Epithelial cell of proximal tubule (primary cell): ENCODE measurements around the gene WDR18. TPM values are rescaled to one million over a fixed set of nuclear protein-coding genes. Genes with fewer than 3 reads are reported as not detected.

Source experiments
- DNase-seq: peaks from one replicate; pipeline ENCODE4 v3.0.0-alpha.2; 2011; ENCODE audit warnings: low read depth
- H3K4me3 ChIP-seq: 2 replicates; pipeline ENCODE4 v1.5.1; 2011; ENCODE audit warnings: low read depth, mild to moderate bottlenecking, low read length
- total RNA-seq: library from RNA; depleted of rRNA; stranded (reverse); fragments of >200 nt; gene quantifications from 2 replicates; pipeline ENCODE4 v1.2.3, GENCODE V29; 2015
- TF ChIP-seq, protein P1 (sequence below): conservative IDR thresholded peaks from 2 replicates; pipeline ENCODE4 v1.5.1; 2012; ENCODE audit warnings: low read depth, mild to moderate bottlenecking, low read length

Gene WDR18
- total RNA-seq, 1 donor from 2014 or later: 71.0 TPM

DNA sequence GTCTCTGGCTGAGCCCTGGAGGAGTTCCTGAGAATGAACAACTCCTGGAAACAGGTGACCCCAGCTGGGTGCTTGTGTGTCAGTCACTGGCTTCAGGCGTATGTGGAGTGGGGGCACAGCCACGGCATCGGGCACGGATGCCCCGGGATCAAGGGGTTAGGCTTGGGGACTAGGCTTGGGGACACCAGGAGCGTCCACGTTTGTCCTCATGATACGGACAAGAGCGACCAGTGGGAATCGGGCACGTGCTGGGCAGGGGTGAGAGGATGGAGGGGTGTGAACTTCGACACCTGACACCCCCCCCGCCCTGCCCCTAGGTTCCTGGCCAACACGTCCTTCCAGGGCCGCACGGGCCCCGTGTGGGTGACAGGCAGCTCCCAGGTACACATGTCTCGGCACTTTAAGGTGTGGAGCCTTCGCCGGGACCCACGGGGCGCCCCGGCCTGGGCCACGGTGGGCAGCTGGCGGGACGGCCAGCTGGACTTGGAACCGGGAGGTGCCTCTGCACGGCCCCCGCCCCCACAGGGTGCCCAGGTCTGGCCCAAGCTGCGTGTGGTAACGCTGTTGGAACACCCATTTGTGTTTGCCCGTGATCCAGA is 20.2 kb downstream of the WDR18 start:
- no peak overlapping the region for H3K4me3 ChIP-seq
- no peak for DNase-seq
- TF ChIP-seq, protein P1, sequence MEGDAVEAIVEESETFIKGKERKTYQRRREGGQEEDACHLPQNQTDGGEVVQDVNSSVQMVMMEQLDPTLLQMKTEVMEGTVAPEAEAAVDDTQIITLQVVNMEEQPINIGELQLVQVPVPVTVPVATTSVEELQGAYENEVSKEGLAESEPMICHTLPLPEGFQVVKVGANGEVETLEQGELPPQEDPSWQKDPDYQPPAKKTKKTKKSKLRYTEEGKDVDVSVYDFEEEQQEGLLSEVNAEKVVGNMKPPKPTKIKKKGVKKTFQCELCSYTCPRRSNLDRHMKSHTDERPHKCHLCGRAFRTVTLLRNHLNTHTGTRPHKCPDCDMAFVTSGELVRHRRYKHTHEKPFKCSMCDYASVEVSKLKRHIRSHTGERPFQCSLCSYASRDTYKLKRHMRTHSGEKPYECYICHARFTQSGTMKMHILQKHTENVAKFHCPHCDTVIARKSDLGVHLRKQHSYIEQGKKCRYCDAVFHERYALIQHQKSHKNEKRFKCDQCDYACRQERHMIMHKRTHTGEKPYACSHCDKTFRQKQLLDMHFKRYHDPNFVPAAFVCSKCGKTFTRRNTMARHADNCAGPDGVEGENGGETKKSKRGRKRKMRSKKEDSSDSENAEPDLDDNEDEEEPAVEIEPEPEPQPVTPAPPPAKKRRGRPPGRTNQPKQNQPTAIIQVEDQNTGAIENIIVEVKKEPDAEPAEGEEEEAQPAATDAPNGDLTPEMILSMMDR: no peak

DNA sequence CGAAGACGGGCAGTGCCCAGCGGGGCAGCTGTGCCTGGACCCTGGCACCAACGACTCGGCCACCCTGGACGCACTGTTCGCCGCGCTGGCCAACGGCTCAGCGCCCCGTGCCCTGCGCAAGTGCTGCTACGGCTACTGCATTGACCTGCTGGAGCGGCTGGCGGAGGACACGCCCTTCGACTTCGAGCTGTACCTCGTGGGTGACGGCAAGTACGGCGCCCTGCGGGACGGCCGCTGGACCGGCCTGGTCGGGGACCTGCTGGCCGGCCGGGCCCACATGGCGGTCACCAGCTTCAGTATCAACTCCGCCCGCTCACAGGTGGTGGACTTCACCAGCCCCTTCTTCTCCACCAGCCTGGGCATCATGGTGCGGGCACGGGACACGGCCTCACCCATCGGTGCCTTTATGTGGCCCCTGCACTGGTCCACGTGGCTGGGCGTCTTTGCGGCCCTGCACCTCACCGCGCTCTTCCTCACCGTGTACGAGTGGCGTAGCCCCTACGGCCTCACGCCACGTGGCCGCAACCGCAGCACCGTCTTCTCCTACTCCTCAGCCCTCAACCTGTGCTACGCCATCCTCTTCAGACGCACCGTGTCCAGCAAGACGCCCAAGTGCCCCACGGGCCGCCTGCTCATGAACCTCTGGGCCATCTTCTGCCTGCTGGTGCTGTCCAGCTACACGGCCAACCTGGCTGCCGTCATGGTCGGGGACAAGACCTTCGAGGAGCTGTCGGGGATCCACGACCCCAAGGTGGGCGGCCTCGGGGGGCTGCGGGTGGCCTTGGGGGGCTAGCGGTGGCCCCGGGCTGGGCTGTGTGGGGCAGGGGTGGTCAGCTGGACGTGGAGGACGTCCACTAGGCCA is 20.9 kb downstream of the WDR18 start:
- no peak for DNase-seq
- TF ChIP-seq, protein P1: no peak
- H3K4me3 ChIP-seq: no peak overlapping the region

DNA sequence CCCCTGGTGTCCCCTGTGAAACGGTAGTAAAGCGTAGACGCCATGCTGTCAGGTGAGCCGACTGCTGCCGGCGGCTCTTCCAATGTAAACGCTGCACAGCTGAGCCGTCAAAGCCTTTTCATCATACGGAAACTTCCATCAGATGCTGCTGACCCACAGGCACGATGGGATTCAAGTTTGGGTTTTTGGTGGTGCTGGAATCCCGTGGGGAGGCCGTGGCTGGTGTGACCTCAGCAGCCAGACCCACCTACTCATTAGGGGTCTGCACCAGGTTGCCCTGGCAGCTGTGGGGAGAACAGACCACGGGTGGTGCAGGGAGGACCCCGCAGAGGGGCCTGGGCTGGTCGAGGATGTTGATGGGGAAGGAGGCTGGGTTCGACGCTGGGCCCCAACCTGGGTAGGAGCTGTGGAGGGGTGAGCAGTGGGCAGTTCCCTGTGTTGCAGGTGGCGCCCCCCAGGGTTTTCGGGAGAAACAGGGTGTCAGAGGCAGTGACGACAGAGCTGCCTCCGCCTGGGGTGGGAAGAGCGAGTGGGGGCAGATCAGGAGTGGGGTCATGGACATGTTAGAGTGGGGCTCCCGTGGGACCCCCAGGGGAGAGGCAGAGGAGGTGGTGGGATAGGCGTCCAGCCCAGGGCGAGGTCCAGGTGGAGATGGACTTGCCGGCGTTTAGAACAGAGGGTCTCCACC is 22.7 kb downstream of the WDR18 start:
- no peak overlapping the region for H3K4me3 ChIP-seq
- no peak for DNase-seq
- TF ChIP-seq, protein P1: no peak

DNA sequence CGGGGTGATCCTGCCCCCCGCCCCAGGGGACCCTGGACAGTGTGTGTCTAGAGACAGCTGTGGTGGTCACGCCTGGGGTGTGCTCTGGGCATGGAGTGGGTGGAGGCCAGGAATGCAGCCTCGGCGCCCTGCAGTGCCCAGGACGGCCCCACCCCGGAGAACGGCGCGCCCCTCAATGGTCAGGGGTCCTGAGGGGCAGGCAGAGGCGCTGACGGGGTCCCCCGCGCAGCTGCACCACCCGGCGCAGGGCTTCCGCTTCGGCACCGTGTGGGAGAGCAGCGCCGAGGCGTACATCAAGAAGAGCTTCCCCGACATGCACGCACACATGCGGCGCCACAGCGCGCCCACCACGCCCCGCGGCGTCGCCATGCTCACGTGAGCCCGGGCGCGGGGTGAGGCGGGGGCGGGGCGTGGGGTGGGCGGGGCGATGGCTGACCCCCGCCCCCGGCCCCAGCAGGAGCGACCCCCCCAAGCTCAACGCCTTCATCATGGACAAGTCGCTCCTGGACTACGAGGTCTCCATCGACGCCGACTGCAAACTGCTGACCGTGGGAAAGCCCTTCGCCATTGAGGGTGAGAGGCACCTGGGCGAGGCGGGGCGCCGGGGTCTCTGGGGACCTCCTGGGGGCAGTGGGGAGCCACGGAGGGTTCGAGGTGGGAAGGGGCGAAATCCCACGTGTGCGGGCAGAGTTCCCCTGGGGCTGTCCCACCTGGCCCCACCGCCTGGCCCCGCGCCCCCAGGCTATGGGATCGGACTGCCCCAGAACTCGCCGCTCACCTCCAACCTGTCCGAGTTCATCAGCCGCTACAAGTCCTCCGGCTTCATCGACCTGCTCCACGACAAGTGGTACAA is 23.5 kb downstream of the WDR18 start:
- TF ChIP-seq, protein P1: no peak
- DNase-seq: no peak
- H3K4me3 ChIP-seq: no peak overlapping the region

DNA sequence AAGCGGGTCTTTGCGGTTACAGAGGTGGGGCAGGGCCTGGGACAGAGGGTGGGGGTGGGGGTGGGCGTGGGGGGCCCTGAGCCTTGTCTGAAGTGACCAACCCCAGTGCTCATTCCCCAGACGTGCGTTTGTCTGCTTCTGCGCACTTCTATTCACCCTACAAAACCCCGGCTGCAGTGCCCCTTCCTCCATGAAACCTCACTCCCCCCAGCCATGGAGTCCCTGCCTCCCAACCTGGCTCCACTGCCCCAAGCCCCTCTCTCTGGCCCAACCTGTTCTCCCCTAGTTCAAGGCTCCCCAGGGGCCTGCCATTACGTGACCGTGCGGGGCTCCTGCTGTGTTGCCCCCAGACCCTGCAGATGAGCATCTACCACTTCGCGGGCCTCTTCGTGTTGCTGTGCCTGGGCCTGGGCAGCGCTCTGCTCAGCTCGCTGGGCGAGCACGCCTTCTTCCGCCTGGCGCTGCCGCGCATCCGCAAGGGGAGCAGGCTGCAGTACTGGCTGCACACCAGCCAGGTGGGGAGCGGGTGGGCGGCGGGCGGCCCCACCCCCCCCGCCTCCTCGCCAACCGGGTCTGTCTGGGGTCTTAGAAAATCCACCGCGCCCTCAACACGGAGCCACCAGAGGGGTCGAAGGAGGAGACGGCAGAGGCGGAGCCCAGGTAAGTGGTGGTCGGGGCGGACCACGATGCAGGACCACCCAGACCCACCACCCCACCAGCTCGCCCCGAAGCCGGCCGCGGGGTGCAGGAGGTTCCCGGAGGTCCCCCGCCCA is 24.3 kb downstream of the WDR18 start:
- H3K4me3 ChIP-seq: no peak overlapping the region
- DNase-seq: no peak
- TF ChIP-seq, protein P1: no peak
